Astrocyte of the cerebellum (primary cell): ENCODE results near the gene TENT4A.

Experiments
- DNase-seq: peaks from one replicate; pipeline ENCODE4 v3.0.0-alpha.2; 2011; ENCODE audit warnings: low read depth
- H3K4me3 ChIP-seq: 2 replicates; pipeline ENCODE4 v1.5.1; 2011; ENCODE audit warnings: mild to moderate bottlenecking, low read depth, low read length, moderate library complexity
- in situ Hi-C: cut with HindIII; loops from 2 replicates; pipeline ENCODE4 v1.10.0; 2017; ENCODE audit warnings: low sequenced_read_pairs
- TF ChIP-seq, protein P1 (sequence below): IDR thresholded peaks from 2 replicates; pipeline ENCODE4 v1.5.1; 2012; ENCODE audit warnings: low read length, low read depth, moderate library complexity, mild to moderate bottlenecking; ENCODE audit errors: missing control alignments

The TENT4A gene

DNA sequence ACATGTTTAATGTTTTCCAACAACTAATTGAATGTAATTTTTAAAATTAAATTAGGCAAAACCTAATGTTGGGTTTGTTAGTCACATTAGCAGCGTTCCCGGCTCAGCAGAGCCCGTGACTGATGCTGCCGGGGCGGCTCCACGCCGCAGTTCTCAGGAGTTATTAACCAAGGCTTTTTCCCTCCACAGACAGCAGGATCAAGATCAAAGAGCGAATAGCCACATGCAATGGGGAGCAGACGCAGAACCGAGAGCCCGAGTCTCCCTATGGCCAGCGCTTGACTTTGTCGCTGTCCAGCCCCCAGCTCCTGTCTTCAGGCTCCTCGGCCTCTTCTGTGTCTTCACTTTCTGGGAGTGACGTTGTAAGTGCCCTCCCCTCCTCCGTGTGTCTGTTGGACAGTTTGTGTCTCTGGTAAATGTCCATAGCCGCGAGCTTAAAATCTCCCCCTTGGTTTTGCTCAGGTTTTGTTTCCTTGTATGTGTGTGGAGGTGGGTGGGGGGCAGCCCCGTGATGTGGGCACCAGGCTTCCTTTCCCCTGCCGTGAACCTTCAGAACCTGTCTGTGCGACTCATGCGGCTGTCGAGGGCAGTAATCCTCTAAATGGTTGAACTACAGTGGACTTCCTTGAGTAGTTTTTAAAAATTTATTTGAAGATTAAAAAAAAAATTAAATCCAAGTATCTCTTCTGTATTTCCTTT lies 37.1 kb downstream of the TENT4A start:
- TF ChIP-seq, protein P1, sequence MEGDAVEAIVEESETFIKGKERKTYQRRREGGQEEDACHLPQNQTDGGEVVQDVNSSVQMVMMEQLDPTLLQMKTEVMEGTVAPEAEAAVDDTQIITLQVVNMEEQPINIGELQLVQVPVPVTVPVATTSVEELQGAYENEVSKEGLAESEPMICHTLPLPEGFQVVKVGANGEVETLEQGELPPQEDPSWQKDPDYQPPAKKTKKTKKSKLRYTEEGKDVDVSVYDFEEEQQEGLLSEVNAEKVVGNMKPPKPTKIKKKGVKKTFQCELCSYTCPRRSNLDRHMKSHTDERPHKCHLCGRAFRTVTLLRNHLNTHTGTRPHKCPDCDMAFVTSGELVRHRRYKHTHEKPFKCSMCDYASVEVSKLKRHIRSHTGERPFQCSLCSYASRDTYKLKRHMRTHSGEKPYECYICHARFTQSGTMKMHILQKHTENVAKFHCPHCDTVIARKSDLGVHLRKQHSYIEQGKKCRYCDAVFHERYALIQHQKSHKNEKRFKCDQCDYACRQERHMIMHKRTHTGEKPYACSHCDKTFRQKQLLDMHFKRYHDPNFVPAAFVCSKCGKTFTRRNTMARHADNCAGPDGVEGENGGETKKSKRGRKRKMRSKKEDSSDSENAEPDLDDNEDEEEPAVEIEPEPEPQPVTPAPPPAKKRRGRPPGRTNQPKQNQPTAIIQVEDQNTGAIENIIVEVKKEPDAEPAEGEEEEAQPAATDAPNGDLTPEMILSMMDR, result no peak
- no peak for DNase-seq
- no peak overlapping the region for H3K4me3 ChIP-seq
- in situ Hi-C loops, result no loop called here

DNA sequence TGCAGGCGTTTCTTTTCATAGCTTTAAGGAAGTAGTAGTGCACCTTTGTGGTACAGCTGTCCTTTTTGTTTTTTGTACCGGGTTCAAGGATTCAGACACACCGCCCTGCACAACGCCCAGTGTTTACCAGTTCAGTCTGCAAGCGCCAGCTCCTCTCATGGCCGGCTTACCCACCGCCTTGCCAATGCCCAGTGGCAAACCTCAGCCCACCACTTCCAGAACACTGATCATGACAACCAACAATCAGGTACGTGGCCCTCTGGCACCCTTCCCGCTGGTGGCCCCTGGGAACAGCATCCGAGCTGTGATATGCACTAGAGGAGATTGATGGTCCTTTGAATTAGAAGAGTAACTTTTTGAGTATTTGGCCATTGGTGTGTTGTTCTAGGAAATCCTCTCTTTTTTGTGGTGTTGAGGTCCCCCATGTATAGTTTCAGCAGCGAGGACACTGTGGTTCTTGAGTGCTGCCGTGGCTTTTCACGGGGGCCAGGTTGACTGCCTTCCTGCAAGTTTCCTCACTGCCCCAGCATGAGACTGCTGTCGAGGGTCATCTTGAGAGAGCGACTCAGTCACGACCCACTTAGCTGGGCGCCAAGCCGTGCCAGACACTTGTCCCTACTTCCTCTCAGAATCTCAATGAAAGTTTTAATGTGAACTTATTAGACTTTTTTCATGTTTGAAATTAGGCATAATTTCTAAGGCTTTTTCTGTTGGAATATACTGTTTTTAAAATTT lies 37.9 kb downstream of the TENT4A start:
- H3K4me3 ChIP-seq, result no peak overlapping the region
- in situ Hi-C loops, result no loop called here
- DNase-seq, result no peak
- TF ChIP-seq, protein P1, result no peak

DNA sequence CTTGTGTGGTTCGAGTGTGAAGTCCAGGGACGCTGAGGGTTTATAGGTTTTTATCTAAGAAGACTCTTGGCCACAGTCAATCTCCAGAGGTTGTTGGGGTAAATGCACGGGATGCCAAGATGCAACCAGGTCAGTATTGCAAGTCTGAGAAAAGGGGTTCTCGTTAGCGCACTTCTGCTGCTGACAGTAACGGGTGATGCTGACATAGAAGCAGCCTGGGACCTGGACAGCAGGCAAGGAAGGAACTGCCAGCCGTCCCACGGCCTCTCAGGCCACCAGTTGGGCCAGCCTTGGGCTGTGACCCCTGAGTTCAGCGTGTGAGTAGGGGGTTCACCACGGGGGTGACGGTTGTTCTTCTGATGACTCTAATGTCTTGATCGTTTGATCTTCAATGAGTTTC lies 39.0 kb downstream of the TENT4A start:
- H3K4me3 ChIP-seq, result no peak overlapping the region
- no peak for DNase-seq
- in situ Hi-C loops, result no loop called here
- TF ChIP-seq, protein P1, result no peak

DNA sequence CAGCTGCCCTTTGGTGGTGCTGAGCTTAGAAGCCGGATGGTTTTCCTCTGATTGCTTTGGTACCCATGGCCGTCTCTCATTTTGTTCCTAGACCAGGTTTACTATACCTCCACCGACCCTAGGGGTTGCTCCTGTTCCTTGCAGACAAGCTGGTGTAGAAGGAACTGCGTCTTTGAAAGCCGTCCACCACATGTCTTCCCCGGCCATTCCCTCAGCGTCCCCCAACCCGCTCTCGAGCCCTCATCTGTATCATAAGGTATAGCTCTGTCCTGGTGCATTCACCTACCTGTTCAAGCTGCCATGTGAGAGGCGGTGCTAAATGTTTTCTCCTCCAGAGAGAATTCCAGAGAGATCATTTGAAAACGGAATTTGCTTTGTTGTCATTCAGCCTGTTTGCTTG lies 39.5 kb downstream of the TENT4A start:
- TF ChIP-seq, protein P1, result no peak
- no peak for DNase-seq
- in situ Hi-C loops, result no loop called here
- H3K4me3 ChIP-seq, result no peak overlapping the region

DNA sequence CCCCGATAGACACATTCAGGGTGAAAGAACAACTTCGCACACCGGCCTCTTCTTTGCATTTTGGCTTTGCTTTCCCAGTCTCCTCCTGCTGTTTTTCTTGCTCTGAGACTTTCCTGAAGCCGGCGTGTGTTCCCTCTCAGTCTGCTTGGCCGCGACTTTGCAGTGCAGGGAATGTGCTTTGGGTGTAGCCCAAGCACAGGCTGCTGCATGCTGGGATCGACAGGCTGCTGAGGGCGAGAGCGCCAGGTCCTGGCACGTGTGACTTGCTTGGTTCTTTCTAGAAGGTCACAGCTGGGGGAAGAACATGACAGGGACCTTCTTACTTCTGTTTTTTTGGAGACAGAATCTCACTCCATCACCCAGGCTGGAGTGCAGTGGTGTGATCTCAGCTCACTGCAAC lies 40.6 kb downstream of the TENT4A start:
- TF ChIP-seq, protein P1, result no peak
- no peak for DNase-seq
- in situ Hi-C loops, result no loop called here
- no peak overlapping the region for H3K4me3 ChIP-seq

DNA sequence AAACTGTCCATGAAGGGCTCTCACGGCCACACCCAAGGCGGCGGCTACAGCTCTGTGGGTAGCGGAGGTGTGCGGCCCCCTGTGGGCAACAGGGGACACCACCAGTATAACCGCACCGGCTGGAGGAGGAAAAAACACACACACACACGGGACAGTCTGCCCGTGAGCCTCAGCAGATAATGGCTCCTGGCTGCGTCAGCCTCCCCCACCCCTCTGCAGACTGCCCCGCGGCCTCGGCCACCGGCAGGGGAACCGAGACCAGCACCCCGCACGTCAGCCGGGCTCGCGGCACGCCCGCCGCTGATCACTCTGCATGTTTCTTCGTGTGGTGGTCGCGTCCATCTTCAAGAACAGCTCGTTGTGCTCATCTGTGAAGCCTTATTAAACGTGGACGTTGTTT lies 41.5 kb downstream of the TENT4A start:
- TF ChIP-seq, protein P1, result no peak
- no peak overlapping the region for H3K4me3 ChIP-seq
- in situ Hi-C loops, result no loop called here
- no peak for DNase-seq
